Jurkat, Clone E6-1 (cell line): ENCODE measurements around the gene ASCC1.
"Not testable (repeated sequence)": the region's sequence is repeated elsewhere in the genome, so short reads cannot be mapped to it uniquely, and the experiment has no call there.

Experiments
- DNase-seq: peaks from one replicate; pipeline ENCODE4 v3.0.0-alpha.2; 2011; ENCODE audit warnings: low read depth, low spot score
- H3K4me3 ChIP-seq: 2 replicates; pipeline ENCODE4 v1.5.1; 2011; ENCODE audit warnings: mild to moderate bottlenecking, low read length, control low read depth, moderate library complexity

ASCC1 gene

DNA sequence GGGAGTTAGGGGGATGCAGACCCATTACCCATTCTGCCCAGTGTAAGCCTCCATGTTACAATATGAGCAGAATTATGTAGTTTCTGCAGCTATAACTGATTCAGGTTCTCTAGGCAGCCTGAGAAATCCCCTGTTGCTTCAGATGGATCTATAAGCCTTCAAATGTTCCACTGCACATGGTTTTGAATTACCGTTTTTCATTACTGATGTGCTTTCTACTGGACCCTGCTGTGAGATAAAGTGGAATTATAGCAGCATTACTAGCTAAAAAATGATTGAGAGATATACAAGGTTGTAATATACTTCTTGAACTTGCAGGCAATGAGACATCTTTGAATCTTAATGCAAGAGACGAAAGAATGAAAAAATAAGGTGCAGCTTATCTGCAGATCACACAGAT is 38.6 kb downstream of the ASCC1 start:
- H3K4me3 ChIP-seq, result no peak overlapping the region
- no peak for DNase-seq

DNA sequence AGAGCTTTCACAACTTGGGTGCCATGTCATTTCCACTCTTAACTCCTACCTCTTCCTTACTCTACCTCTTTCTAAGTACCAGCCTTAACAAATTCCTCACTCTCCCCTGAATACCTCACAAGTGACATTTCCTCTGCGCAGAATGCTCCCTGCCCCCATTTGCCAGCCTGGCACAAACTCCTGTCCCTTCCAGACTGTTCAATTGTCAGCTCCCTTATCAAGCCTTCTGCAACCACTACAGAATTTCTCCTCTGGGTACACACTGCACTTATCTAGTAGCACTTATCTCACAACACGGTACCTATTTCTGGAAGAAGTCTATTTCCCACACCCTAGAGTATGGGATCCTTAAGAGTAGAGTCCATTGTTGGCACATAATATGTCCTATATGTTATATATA is 39.4 kb downstream of the ASCC1 start:
- no peak for DNase-seq
- H3K4me3 ChIP-seq, result no peak overlapping the region

DNA sequence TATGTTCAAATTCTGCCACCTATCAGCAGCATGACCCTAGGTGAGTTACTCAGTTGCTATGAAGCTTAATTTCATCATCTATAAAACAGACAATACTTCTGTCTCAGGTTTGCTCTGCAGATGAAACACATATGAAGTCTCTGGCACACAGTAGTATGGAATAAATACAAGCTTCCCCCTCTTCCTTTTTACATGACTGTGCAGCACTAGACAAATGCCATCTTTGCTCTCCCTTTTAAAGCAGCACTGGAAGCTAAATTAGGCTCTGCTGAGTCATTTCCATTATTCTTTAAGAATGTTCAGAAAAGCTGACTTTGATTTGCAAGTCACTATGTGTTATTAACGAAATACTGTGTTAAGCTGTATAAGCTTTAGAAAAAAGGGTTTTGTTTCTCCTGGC is 40.9 kb downstream of the ASCC1 start:
- DNase-seq, result no peak
- H3K4me3 ChIP-seq, result no peak overlapping the region

DNA sequence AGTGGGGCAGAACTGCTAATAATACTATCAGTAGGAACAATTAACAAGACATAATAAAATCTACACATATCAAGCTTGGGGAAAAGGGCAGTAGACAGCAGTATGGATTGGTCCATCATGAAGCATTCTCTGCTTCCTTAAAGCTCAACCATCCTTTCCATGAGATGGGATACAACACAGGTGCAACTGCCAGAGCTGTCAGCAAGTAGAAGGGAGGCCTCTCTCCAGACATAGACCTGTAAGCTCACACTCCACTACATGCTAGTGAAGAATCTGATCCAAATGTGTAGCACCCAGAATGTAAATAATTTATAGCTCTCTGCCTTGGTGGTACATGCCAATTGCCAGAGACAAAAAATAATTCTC is 41.8 kb downstream of the ASCC1 start:
- DNase-seq, result no peak
- no peak overlapping the region for H3K4me3 ChIP-seq

DNA sequence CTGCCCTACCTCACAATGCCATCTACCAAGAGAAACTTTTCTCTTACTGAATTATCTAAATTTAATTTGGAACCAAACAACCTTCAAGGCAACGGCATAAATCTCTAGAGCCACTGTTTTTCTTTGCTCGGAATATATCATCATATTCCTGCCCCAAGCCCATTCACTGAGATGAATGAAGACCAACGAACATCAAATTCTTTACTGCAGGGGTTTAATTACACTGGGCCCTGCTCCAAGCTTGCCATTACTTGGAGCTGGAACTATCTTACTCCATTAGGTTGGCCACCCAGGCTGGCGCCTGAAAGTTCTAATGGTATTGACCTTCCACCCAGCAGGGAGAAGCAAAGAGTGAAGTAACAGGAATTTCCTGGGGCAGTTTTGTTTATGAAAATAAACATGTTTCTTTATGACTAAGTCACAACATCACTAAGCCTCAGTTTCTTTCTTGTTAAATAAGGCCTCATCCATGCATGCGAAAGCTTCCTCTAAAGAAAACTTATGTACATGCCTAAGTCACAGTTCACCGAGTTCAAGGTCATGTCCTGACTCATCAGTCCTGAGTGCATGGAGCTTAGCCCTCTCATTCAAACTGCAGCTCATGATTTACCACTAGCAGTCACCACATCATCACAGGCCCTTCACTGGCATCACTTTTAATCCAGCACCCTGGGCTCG is 42.3 kb downstream of the ASCC1 start:
- H3K4me3 ChIP-seq, result no peak overlapping the region
- no peak for DNase-seq

DNA sequence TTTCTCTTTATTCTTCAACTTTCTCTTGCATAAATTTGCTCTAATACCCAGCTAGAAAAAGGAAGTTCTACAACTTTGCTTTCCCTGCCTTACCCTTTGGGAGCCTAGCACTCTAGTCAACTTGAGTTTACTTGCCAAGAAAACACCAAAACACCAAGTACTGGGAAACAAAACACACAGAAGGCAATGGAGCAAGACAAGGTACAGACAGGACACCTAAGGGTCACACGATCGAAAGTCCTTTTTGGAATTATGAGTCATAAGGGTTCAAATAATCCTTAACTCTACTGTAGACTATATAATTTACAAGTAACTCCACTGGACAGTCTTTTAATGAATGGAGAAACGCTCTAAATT is 42.8 kb downstream of the ASCC1 start:
- no peak for DNase-seq
- no peak overlapping the region for H3K4me3 ChIP-seq

DNA sequence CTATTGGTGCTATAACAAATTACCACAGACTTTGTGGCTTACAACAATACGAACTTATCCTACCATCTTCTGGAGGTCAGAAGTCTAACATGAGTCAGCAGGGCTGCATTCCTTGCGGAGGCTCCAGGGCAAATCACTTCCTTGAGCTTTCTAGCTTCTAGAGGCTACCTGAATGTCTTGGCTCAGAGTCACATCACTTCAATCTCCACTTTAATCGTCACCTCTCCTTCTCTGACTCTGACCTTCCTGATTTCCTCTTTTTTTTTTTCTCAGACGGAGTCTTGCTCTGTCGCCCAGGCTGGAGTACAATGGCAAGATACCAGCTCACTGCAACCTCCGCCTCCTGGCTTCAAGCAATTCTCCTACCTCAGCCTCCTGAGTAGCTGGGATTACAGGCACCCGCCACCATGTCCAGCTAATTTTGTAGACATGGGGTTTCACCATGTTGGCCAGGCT is 44.9 kb downstream of the ASCC1 start:
- H3K4me3 ChIP-seq, result no peak overlapping the region
- no peak for DNase-seq

DNA sequence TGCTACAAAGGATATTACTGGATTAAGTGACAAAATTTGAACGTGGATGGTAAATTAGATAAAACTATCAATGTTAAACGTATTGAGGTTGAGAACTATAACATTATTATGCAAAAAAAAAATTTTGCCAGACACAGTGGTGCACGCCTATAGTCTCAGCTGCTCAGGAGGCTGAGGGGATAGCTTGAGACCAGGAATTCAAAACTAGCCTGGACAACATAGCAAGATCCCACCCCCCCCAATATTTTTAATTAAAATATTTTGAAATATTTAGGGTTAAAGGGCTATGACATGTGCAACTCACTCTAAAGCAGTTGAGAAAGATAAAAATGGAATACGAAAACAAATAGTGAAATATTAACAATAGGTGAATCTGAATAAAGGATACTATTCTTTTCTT is 45.3 kb downstream of the ASCC1 start:
- no peak overlapping the region for H3K4me3 ChIP-seq
- no peak for DNase-seq

DNA sequence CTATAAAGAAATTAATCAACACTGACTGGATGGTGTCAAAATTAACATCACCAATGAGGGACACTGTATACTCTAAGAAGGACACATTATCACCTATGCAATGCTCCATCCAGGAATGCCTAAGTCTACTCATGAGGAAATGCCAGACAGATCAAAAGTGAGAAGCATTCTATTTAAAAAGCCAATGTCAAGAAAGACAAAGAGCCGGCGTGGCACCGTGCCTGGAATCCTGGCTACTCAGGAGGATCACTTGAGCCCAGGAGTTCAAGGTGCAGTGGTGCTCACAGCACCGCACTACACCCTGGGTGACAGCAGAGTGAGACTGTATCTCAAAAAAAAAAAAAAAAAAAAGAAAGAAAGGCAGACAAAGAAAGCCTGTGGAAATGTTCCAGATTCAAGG is 45.8 kb downstream of the ASCC1 start:
- no peak for DNase-seq
- no peak overlapping the region for H3K4me3 ChIP-seq

DNA sequence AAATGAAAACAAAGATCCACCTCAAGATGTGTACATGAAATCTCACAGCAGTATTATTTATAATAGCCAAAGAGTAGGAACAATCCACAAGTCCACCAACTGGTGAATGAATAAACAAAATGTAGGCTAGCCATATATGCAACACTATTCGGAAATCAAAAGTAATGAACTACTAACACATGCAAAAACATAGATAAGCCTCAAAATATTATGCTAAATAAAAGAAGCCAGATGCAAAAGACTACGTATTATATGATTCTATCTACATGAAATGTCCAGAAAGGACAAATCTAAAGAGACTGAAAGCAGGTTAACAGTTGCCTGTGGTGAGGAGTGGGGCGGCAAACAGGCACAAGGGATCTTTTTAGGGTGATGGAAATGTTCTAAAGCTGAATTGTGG is 49.0 kb downstream of the ASCC1 start:
- no peak for DNase-seq

DNA sequence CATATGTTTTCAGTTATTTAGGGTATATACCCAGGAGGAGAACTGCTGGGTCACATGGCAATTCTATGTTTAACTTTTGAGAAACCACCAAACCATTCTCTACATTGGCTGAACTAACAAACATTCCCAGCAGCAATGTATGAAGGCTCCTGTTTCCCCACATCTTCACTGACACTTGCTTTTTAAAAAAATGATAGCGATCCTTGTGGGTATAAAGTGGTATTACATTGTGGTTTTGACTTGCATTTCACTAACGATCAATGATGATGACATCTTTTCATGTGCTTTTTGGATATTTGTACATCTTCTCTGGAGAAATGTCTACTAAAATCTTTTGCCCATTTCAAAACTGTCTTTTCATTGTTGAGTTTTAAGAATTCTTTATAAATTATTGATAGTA is 51.5 kb downstream of the ASCC1 start:
- peak; percentile 65 for DNase-seq
- H3K4me3 ChIP-seq, result no peak overlapping the region

More for the DNA sequence above, 49.0 kb downstream of the ASCC1 start:
- no peak overlapping the region for H3K4me3 ChIP-seq

DNA sequence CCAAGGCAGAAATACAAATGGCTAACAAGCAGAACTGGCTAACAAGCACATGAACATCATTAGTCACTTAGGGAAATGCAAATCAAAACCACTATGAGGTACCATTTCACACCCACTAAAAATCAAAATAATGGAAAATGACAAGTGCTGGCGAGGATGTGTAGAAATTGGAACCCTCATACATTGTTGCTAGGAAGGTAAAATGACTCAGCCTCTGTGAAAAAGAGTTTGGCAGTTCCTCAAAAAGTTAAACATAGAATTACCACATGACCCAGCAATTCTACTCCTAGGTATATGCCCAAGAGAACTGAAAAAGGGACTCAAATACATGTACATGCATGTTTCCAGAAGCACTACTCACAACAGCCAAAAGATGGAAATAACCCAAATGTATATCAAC is 53.1 kb downstream of the ASCC1 start:
- no peak for DNase-seq
- no peak overlapping the region for H3K4me3 ChIP-seq

DNA sequence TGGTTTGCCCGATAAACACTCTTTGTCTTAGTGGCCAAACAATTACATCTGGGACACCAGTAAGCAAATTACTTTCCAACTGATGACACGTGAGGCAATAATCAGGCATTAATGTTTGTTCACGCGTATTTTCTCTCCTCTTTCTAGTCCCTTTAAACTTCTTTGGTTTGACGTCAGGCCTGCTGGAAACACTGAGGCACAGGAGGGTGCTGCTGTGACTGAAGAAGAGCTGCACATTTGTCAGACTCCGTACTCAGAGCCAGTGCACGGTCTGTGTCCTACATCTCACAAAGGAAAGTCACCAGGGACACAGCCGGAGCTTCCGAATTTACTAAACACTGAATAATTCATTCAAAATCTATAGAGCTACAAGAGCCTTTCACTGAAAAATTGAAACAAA is 57.9 kb downstream of the ASCC1 start:
- H3K4me3 ChIP-seq, result no peak overlapping the region
- DNase-seq, result no peak

DNA sequence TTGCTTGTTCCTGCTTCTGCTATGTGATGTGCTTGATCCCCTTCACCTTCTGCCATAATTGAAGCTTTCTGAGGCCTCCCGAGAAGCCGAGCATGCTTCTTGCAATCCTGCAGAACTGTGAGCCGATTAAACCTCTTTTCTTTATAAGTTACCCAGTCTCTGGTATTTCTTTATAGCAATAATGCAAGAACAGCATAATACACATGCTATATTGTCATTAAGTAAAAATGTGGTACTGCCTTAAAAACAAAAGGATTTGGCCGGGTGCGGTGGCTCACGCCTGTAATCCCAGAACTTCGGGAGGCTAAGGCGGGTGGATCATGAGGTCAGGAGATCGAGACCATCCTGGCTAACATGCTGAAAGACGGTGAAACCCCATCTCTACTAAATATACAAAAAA is 59.9 kb downstream of the ASCC1 start:
- no peak overlapping the region for H3K4me3 ChIP-seq
- DNase-seq, result no peak

DNA sequence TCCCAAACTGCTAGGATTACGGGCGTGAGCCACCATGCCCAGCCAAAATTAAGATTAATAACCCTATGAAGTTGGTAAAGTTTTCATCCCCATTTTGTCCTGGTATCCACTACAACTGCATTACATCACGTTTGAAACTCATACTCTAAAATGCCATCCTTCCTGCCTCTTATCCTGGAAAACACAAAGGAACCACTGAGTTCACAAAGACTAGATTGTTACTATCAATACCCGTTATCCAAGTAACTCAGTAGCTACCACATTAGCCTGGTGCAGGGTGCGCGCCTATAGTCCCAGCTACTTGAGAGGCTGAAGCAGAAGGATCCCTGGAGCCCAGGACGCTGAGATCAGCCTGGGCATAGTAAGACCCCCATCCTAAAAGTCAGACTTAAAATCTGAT is 63.8 kb downstream of the ASCC1 start:
- H3K4me3 ChIP-seq, result no peak overlapping the region
- DNase-seq, result no peak

DNA sequence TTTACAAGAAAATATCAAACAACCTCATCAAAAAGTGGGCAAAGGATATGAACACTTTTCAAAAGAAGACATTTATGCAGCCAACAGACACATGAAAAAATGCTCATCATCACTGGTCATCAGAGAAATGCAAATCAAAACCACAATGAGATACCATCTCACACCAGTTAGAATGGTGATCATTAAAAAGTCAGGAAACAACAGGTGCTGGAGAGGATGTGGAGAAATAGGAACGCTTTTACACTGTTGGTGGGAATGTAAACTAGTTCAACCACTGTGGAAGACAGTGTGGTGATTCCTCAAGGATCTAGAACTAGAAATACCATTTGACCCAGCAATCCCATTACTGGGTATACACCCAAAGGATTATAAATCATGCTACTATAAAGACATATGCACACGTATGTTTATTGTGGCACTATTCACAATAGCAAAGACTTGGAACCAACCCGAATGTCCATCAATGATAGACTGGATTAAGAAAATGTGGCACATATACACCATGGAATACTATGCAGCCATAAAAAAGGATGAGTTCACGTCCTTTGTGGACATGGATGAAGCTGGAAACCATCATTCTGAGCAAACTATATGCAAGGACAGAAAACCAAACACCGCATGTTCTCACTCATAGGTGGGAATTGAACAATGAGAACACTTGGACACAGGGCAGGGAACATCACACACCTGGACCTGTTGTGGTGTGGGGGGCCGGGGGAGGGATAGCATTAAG is 65.2 kb downstream of the ASCC1 start:
- not testable (repeated sequence) for DNase-seq, H3K4me3 ChIP-seq

DNA sequence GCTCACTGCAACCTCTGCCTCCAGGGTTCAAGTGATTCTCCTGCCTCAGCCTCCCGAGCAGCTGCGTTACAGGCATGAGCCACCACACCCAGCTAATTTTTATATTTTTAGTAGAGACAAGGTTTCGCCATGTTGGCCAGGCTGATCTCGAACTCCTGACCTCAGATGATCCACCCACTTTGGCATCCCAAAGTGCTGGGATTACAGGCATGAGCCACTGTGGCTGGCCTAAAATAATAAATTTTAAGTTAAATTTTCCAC is 68.8 kb downstream of the ASCC1 start:
- not testable (repeated sequence) for H3K4me3 ChIP-seq, DNase-seq

DNA sequence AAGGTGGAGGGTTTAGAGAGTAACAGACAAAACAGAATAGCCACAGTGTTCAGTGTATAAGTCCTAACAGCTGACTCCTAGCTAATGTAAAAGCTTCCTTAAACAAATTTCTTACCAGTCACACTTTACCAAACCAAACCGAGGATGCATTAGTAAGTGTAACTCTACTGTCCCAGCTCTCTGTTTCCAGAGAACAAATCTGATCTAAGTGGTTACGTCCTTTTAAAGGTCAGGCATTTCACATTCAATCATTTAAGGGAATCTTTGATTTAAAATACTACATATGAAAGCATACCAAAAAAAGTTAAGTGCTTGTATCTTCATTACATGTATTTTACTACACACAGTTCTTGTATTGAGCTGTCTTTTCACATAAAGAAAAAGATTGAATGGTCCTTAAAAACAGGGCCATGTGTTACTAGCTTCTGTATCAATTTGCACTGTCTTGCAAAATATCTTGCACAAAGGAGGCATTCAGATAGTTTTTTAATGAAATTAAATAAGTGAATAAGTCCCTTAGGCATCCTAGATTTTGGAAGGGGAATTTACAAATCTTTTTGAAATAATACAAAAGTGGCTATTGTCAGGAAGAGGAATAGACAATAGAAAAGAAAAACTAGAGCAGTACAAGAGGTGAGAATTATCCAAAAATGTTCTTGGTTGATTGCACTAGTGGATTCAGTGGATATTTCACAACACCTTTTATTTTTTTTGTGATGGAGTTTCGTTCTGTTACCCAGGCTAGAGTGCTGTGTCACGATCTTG is 69.3 kb downstream of the ASCC1 start:
- H3K4me3 ChIP-seq, result no peak overlapping the region
- no peak for DNase-seq

DNA sequence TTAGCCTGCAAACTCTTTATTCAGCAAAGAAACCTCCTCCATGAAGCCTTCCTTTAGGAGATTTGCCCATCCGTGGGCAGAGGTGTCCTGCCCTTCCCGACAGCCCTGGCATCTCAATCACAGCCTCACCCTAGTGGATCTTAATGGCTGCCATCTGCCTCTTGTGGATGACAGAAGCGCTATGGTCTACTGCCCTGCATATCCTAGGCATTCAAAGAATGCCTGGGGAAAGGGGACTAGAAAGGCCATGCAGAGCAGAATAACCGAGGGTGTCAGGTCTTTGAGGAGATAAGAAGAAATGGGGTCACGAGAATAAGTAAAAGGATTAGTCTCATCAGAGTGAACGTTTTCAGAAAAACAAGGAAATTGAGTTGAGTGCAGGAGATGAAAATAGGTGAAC is 70.0 kb downstream of the ASCC1 start:
- no peak overlapping the region for H3K4me3 ChIP-seq
- no peak for DNase-seq

DNA sequence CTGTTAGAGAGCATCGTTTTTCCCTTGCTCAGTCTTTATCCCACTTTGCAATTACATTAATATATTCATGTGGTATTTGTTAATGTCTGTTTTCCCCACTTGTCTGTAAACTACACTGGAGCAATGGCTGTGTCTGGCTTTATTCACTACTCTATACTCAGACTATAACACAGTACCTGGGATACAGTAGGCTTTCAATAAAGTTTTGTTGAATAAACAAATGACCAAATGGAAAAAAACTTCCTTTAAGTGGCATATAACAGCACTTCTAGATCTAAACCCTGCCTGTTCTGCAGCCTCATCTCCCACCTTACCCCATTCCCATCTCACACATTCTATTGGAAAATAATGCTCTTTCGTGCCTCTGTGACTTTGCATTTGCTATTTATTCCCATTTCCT is 70.4 kb downstream of the ASCC1 start:
- DNase-seq, result no peak
- no peak overlapping the region for H3K4me3 ChIP-seq

DNA sequence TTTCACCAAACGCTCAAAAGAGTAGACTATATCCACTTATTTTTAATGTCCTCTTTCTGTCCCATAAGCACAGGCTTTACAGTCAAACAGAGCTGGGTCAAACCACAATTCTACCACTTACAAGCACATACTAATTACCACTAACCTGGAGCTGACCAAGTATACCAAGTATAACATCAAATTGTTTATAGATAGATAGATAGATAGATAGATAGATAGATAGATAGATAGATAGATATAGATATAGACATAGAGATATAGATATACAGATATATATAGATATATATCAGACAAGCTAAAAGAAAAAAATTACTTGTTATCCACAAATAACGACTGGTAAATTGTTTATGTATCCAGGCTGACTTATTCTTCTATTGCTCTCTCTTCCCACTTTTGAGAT is 75.2 kb downstream of the ASCC1 start:
- no peak overlapping the region for H3K4me3 ChIP-seq
- no peak for DNase-seq
